Tibial nerve (tissue), 4 donors: ENCODE results near the gene GPR183. TPM values are rescaled to one million over a fixed set of nuclear protein-coding genes. Genes with fewer than 3 reads are reported as not detected.

Experiments
- DNase-seq, 2 donors: peaks; one replicate each; pipeline ENCODE4 v3.0.0-alpha.2; 2019; ENCODE audit warnings: low spot score in 2 of 2
- H3K27ac ChIP-seq, 4 donors: fragments of 200-600 bp; sonication (generic) in 3 of 4; one replicate each; pipeline ENCODE4 v1.5.1; 2017 to 2019; ENCODE audit warnings: mild to moderate bottlenecking in 1 of 4
- H3K27me3 ChIP-seq, 2 donors: fragments of 200-600 bp; sonication (generic) in 1 of 2; one replicate each; pipeline versions ENCODE4 v1.5.1 to v1.6.0; 2017 to 2019
- H3K36me3 ChIP-seq, 3 donors: fragments of 200-600 bp; sonication (generic); one replicate each; pipeline ENCODE4 v1.5.1; 2018 to 2019
- H3K4me1 ChIP-seq, 4 donors: fragments of 200-600 bp; sonication (generic) in 3 of 4; one replicate each; pipeline ENCODE4 v1.5.1; 2017 to 2019
- H3K4me3 ChIP-seq, 4 donors: fragments of 200-600 bp; sonication (generic) in 3 of 4; one replicate each; pipeline ENCODE4 v1.5.1; 2017 to 2019; ENCODE audit warnings: mild to moderate bottlenecking in 1 of 4, moderate library complexity in 1 of 4
- H3K9me3 ChIP-seq, 4 donors: fragments of 200-600 bp; sonication (generic) in 3 of 4; one replicate each; pipeline ENCODE4 v1.5.1; 2017 to 2019
- CTCF ChIP-seq, 5 experiments: fragments of 200-600 bp in 3 of 5; fragments of 450-650 bp in 2 of 5; sonication (generic) in 3 of 5; IDR thresholded peaks; one replicate each; pipeline ENCODE4 v1.5.1; 2016 to 2019; ENCODE audit warnings: antibody characterized with exemption in 5 of 5, mild to moderate bottlenecking in 3 of 5, moderate library complexity in 2 of 5
- EP300 ChIP-seq, 2 donors: sonication (generic); formaldehyde crosslinking; IDR thresholded peaks; one replicate each; pipeline ENCODE4 v1.6.1; 2017; ENCODE audit warnings: antibody characterized with exemption in 2 of 2, mild to moderate bottlenecking in 1 of 2
- POLR2A ChIP-seq, 2 donors: fragments of 450-650 bp; IDR thresholded peaks; one replicate each; pipeline ENCODE4 v1.6.1; 2017; ENCODE audit warnings: antibody characterized with exemption in 2 of 2, mild to moderate bottlenecking in 2 of 2, moderate library complexity in 2 of 2
- WGBS, 2 donors: methylation state at CpG; one replicate each; pipeline ENCODE4 v1.1.5; 2018; 5-methylcytosine and 5-hydroxymethylcytosine counted together
- total RNA-seq, 4 donors: library from RNA; depleted of rRNA; stranded (reverse); fragments of >200 nt; gene quantifications; one replicate each; pipeline ENCODE4 v1.1.0, GENCODE V29; 2016

Gene GPR183
- total RNA-seq, 4 donors from 2014 or later, result 6.3 to 20.4 (median 13.1) TPM

- no peaks in the 10 kb centered on the region for H3K27me3 ChIP-seq
- 50 to 88% methylated on average over 1 of the region's 1 CpG for WGBS, 2 donors
These were observed 32.1 kb downstream of the GPR183 start for GRCh38 chr13:99275093-99275469.

GRCh38 chr13:99273128-99273527 is 34.1 kb downstream of the GPR183 start:
- H3K4me3 ChIP-seq, result no peak overlapping the region
- 97 to 98% methylated on average over 2 of the region's 2 CpGs for WGBS, 2 donors
- peaks cover 0 to 16% (median 0%) of the 10 kb centered on the region in 3 donors for H3K36me3 ChIP-seq
- peaks cover 0 to 5% (median 0%) of the 10 kb centered on the region in 4 donors for H3K9me3 ChIP-seq
- no peak for DNase-seq
- peaks cover 0 to 13% (median 5%) of the 10 kb centered on the region in 4 donors for H3K4me1 ChIP-seq
- no peaks in the 10 kb centered on the region for H3K27me3 ChIP-seq
- TF ChIP-seq EP300 (IDR thresholded peaks at IDR 0.05) (no peak), CTCF (IDR thresholded peaks at IDR 0.05) (no peak), POLR2A (IDR thresholded peaks at IDR 0.05) (no peak)
- H3K27ac ChIP-seq, result no peak overlapping the region

More at GRCh38 chr13:99275093-99275469, 32.1 kb downstream of the GPR183 start:
- DNase-seq, result no peak
- Histone ChIP-seq H3K9me3 (peaks cover 0 to 5% (median 0%) of the 10 kb centered on the region in 4 donors), H3K36me3 (peaks cover 0 to 15% (median 0%) of the 10 kb centered on the region in 3 donors), H3K4me1 (peaks cover 0 to 13% (median 6%) of the 10 kb centered on the region in 4 donors), H3K27ac (no peak overlapping the region), H3K4me3 (no peak overlapping the region)
- TF ChIP-seq CTCF (IDR thresholded peaks at IDR 0.05), result no peak
- no peak for TF ChIP-seq POLR2A (IDR thresholded peaks at IDR 0.05)

DNA sequence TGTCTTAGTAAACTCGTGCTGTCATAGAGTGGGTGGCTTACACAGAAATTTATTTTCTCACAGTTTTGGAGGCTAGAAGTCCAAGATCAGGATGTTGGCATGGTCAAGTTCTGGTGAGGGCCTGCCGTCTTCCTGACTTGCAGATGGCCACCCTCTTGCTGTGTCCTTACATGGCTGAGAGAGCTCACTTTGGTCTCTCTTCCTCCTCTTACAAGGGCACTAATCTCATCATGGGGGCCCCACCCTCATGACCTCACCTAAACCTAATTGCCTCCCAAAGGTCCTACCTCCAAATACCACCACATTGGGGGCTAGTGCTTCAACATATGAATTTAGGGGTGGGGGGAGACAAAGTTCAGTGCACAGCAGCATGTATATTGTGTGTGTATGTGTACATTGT is 34.7 kb downstream of the GPR183 start:
- Histone ChIP-seq H3K9me3 (peaks cover 0 to 5% (median 0%) of the 10 kb centered on the region in 4 donors), H3K27ac (peak overlapping the region in 1 of 4 donors; percentile 51), H3K4me1 (peaks cover 0 to 13% (median 5%) of the 10 kb centered on the region in 4 donors), H3K4me3 (no peak overlapping the region), H3K36me3 (peaks cover 0 to 22% (median 0%) of the 10 kb centered on the region in 3 donors), H3K27me3 (no peaks in the 10 kb centered on the region)
- 90 to 100% methylated on average over 2 of the region's 2 CpGs for WGBS, 2 donors
- no peak for DNase-seq
- TF ChIP-seq CTCF (IDR thresholded peaks at IDR 0.05) (no peak), POLR2A (IDR thresholded peaks at IDR 0.05) (no peak), EP300 (IDR thresholded peaks at IDR 0.05) (no peak)

DNA sequence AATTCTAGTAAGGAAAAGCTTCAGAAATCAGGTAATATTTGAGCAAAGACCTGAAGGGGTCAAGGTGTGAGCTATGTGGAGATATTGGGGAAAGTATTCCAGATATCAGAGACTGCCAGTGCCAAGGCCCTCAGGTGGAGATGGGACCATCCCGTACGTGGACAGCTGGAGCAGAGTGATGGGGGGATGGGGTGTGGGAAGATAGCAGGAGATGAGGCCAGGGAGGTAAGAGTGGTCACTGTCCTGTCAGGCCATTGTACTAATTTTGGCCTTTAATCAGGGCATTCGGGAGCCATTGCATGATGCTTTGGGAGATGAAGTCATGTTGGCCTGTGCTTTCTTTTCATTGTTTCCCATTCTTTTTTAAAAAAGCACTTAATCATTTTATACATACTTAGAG is 36.0 kb downstream of the GPR183 start:
- no peak for DNase-seq
- H3K9me3 ChIP-seq, result peaks cover 0 to 5% (median 0%) of the 10 kb centered on the region in 4 donors
- H3K27me3 ChIP-seq, result no peaks in the 10 kb centered on the region
- H3K4me3 ChIP-seq, result no peak overlapping the region
- peaks cover 0 to 16% (median 0%) of the 10 kb centered on the region in 3 donors for H3K36me3 ChIP-seq
- WGBS, 2 donors, result 82 to 86% methylated on average over 3 of the region's 3 CpGs
- peak overlapping the region in 3 of 4 donors; percentile 25 to 58 (median 51) for H3K27ac ChIP-seq
- TF ChIP-seq EP300 (IDR thresholded peaks at IDR 0.05) (no peak), CTCF (IDR thresholded peaks at IDR 0.05) (no peak)
- peaks cover 0 to 13% (median 3%) of the 10 kb centered on the region in 4 donors for H3K4me1 ChIP-seq

DNA sequence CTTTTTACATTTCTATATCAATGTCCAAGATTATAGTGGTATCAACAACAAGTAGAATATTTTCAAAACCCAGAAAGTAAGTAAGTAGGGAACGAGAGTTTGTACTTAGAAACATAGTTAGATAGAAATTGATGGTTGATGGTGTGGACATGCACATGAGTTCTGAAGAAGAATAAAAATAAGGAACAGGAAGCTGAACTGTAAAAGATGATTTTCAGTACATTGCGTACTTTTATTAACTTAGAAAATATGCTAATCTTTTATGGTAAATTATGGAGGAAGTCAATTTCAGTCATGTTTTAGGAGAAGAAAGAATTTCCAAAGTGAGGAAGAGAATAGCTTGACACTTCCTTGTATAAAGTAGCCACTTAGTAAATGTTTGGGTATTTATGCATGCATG is 36.7 kb downstream of the GPR183 start:
- Histone ChIP-seq H3K9me3 (peaks cover 0 to 5% (median 0%) of the 10 kb centered on the region in 4 donors), H3K27me3 (no peaks in the 10 kb centered on the region), H3K4me1 (peaks cover 0 to 13% (median 3%) of the 10 kb centered on the region in 4 donors), H3K27ac (peak overlapping the region in 2 of 4 donors; percentile 35 to 58), H3K4me3 (no peak overlapping the region), H3K36me3 (peaks cover 0 to 16% (median 0%) of the 10 kb centered on the region in 3 donors)
- TF ChIP-seq CTCF (IDR thresholded peaks at IDR 0.05) (no peak), EP300 (IDR thresholded peaks at IDR 0.05) (peak in 1 of 2 donors; percentile 21)
- WGBS, 2 donors, result 86 to 88% methylated on average over 2 of the region's 2 CpGs
- no peak for DNase-seq
